RWPE1 (cell line): ENCODE measurements around the gene EEIG2.
"Not testable (repeated sequence)": the region's sequence is repeated elsewhere in the genome, so short reads cannot be mapped to it uniquely, and the experiment has no call there.

Experiments used
- CTCF ChIA-PET: fragments of 350-600 bp; sonication (Branson Sonifier 250); formaldehyde crosslinking; extraction: SDS; loops from one replicate; lab custom pipeline; 2021; lab: Yijun Ruan, JAX
- POLR2A ChIA-PET: fragments of 400-600 bp; formaldehyde crosslinking; extraction: SDS; loops from one replicate; lab custom pipeline; 2020; ENCODE audit warnings: antibody characterized with exemption; ENCODE audit not compliant: low non-redundant PET; lab: Yijun Ruan, JAX
- DNase-seq: peaks from one replicate; pipeline ENCODE4 v3.0.0; 2012; ENCODE audit warnings: low spot score
- H3K27ac ChIP-seq: fragments of 450-650 bp; 2 replicates; pipeline ENCODE4 v1.5.1; 2017
- TF ChIP-seq, protein P1 (sequence below): fragments of 450-650 bp; conservative IDR thresholded peaks from 2 replicates; pipeline ENCODE4 v1.5.1; 2017; ENCODE audit warnings: low read depth, mild to moderate bottlenecking

EEIG2 gene

DNA sequence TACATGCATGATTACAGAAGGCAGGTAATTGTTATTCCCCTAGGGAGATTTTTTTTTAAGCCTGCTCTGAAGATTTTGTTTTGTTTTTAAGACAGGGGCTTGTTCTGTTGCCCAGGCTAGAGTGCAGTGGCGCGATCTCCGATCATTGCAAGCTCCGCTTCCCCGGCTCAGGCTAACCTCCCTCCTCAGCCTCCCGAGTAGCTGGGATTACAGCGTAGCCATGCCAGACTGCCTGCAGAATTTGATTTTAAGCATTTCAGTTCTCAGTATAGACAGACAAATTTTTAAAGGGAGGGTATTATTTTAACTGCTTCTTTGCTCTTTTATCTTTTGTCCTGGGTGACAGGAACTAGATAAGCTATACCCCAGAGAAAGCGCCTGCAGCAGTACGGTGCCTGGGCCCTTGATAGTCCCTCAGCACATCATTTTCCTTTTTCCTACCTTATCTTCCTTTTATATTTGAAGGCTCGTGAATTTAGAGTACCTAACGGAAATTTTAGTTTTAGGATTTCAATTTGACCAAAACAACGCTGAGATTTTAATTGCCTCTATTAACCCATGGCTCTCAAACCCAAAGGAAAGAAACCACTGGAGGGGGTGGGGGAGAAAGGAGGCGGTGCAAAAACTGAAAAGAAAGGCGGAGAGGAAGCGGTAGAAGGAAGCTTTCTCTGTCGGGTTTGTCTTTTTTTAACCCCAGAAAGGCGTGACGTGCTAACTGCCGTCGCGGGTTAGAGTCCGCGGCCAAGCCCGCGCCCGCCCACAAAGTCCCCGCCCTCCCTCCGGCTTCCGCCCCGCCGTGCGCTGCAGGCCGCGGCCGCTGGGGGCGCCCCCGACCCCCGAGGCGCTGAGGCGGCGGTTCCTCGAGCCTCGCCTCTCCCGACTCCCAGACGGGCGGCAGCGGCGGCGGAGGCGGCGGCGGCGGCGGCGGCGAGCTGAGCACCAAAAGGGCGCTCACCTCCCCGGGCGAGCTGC lies at the start of gene EEIG2:
Gene EEIG2, plus strand, starts transcription at position 886 of the 972 bp plus-strand sequence. CDS start 329 bp downstream, outside the sequence.
- CTCF ChIA-PET: interaction anchor here (0.6 to 2.5 kb wide), 7 partner anchors 25 to 1316 kb away, joined by 3 to 18 read pairs (median 3); no protein-coding TSS in a partner anchor
- POLR2A ChIA-PET: no interaction called here
- TF ChIP-seq, protein P1, sequence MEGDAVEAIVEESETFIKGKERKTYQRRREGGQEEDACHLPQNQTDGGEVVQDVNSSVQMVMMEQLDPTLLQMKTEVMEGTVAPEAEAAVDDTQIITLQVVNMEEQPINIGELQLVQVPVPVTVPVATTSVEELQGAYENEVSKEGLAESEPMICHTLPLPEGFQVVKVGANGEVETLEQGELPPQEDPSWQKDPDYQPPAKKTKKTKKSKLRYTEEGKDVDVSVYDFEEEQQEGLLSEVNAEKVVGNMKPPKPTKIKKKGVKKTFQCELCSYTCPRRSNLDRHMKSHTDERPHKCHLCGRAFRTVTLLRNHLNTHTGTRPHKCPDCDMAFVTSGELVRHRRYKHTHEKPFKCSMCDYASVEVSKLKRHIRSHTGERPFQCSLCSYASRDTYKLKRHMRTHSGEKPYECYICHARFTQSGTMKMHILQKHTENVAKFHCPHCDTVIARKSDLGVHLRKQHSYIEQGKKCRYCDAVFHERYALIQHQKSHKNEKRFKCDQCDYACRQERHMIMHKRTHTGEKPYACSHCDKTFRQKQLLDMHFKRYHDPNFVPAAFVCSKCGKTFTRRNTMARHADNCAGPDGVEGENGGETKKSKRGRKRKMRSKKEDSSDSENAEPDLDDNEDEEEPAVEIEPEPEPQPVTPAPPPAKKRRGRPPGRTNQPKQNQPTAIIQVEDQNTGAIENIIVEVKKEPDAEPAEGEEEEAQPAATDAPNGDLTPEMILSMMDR: peak; percentile 94
- H3K27ac ChIP-seq: peak within 1 kb of the TSS; percentile 76
- DNase-seq: peak; percentile 82

DNA sequence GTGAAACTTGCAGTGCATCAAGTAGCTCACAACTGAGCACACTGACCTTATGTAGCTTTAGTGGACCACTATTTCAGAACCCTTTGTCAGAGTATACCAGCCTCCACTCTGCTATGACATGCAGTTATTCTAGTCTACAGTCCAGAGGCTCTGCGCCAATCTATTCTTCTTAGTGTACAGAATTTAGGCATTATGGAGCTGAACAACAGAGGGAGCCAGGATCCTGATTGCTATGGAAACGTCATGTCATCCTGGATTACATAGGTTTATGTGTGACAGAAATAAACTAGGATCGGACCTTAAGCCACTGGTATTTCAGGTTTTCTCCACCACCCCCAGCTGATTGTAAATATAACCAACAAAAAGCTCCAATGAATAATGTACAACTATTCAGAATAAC lies 48.1 kb upstream of the EEIG2 start:
- no peak overlapping the region for H3K27ac ChIP-seq
- ChIA-PET CTCF (interaction anchor here (0.7 to 2.6 kb wide), 5 partner anchors 44 to 132 kb away, joined by 3 to 22 read pairs (median 5); partner anchors contain the start of gene EEIG2), POLR2A (no interaction called here)
- TF ChIP-seq, protein P1: no peak
- DNase-seq: no peak

DNA sequence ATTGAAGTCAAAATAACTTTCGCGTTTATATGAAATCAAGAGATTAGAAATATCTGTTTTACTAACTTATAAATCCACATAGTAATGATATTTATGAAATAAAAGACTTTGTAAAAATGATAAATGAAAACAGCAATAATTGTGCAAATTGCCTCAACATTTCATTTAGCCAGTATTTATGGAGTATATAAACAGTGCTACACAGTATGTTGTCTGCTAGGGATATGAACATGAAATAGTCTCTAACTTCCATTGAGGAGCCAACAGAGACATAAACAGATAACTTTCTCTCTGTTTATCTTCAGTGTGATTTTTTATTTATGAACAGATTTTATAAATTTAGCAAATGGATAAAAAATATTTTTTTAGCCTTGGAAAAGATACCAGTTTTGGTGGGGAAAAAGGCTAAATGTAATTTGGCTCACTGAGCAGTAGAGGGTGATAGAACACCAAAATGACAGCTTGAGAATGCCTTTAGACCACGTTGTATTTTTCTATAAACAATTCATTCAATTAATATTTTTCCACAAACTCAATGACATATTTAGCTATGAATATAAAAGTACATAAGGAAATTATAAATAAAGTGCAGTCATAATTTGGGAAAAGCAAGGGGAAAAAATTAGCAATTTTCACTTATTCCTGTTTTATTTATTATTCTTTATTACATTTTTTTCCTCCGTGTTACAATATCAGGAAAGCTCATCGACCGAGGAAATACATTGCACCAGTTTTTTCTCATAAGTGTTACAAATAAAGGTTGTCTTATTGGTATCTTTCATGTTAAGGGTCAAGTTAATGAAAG lies 47.5 kb upstream of the EEIG2 start:
- no peak overlapping the region for H3K27ac ChIP-seq
- CTCF ChIA-PET: interaction anchor here (0.6 to 2.6 kb wide), 12 partner anchors 11 to 380 kb away, joined by 3 to 22 read pairs (median 4); partner anchors contain the start of genes EEIG2 and PRPF38B
- POLR2A ChIA-PET: no interaction called here
- DNase-seq: peak; percentile 42
- TF ChIP-seq, protein P1: peak; percentile 82

DNA sequence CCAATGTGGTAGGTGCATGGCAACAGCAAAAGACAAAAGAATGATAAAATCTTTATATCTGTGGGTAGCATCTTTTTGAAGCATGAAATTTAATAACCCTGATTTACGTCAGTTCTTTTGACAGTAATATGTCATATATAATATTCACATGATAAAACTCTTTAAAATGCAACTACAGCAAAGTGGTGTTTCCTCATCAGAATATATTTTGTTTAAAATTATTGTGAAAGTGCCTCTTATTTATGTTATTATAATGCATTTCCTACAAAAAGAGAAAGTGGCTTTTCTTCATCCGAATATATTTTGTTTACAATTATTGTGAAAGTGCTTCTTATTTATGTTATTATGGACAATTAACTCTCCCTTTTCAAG lies 46.9 kb upstream of the EEIG2 start:
- no peak for DNase-seq
- H3K27ac ChIP-seq: no peak overlapping the region
- POLR2A ChIA-PET: no interaction called here
- CTCF ChIA-PET: interaction anchor here (0.6 to 2.6 kb wide), 11 partner anchors 11 to 379 kb away, joined by 3 to 22 read pairs (median 3); partner anchors contain the start of genes EEIG2 and PRPF38B
- TF ChIP-seq, protein P1: no peak

DNA sequence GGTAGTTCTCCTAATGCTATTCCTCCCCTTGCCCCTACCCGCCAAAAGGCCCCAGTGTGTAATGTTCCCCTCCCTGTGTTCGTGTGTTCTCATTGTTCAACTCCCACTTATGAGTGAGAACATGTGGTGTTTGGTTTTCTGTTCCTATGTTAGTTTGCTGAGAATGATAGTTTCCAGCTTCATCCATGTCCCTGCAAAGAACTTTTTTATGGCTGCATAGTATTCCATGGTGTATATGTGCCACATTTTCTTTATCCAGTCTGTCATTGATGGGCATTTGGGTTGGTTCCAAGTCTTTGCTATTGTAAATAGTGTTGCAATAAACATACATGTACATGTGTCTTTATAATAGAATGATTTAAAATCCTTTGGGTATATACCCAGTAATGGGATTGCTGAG lies 46.0 kb upstream of the EEIG2 start:
- H3K27ac ChIP-seq, DNase-seq, POLR2A ChIA-PET, CTCF ChIA-PET: not testable (repeated sequence)

DNA sequence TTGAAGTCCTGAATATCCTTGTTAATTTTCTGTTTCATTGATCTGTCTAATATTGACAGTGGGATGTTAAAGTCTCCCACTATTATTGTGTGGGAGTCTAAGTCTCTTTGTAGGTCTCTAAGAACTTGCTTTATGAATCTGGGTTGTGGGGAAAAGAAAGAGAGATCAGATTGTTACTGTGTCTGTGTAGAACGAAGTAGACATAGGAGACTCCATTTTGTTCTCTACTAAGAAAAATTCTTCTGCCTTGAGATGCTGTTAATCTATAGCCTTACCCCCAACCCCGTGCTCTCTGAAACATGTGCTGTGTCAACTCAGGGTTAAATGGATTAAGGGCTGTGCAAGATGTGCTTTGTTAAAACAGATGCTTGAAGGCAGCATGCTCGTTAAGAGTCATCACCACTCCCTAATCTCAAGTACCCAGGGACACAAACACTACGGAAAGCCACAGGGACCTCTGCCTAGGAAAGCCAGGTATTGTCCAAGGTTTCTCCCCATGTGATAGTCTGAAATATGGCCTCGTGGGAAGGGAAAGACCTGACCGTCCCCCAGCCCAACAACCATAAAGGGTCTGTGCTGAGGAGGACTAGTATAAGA lies 42.5 kb upstream of the EEIG2 start:
- POLR2A ChIA-PET, CTCF ChIA-PET, DNase-seq: not testable (repeated sequence)

DNA sequence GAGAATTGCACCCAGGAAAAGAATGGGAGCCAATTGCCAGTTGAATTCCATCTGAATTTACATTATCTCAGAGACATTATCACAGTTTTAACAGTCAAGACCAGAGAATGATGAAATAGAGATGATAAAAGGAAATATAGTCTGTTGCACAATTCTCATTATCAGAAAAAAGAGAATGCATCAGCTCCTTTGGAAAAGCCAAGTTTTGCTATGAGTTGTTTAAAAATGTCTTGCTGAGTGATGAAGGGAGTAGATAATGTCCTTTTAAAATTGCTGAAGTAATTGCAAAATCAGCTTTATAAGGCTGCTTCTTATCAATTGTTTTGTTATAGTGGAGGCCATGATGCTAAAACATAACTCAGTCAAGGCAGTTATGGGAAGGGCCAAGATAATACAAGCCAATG lies 37.9 kb upstream of the EEIG2 start:
- CTCF ChIA-PET: interaction anchor here (0.8 to 1.2 kb wide), 2 partner anchors 39 to 121 kb away, joined by 3 to 4 read pairs; no protein-coding TSS in a partner anchor
- TF ChIP-seq, protein P1: no peak
- no peak overlapping the region for H3K27ac ChIP-seq
- POLR2A ChIA-PET: no interaction called here
- no peak for DNase-seq

More for the DNA sequence above, 42.5 kb upstream of the EEIG2 start:
- H3K27ac ChIP-seq: not testable (repeated sequence)
